Stomach (tissue), 4 donors: ENCODE measurements around the gene GBE1.

Experiments
- EP300 ChIP-seq: sonication (generic); formaldehyde crosslinking; IDR thresholded peaks from one replicate; pipeline ENCODE4 v1.6.1; 2017; ENCODE audit warnings: antibody characterized with exemption
- POLR2A ChIP-seq, 4 donors: fragments of 450-650 bp; IDR thresholded peaks; one replicate each; pipeline ENCODE4 v1.6.1; 2016; ENCODE audit warnings: antibody characterized with exemption in 4 of 4, control low read depth in 2 of 4, mild to moderate bottlenecking in 1 of 4, moderate library complexity in 1 of 4
- POLR2AphosphoS5 ChIP-seq, 3 donors: sonication (generic); formaldehyde crosslinking; IDR thresholded peaks; one replicate each; pipeline ENCODE4 v1.6.1; 2016; ENCODE audit warnings: antibody characterized with exemption in 3 of 3
- TF ChIP-seq, protein P1 (sequence below), 7 experiments: fragments of 450-650 bp in 4 of 7; fragments of 200-600 bp in 3 of 7; sonication (generic) in 3 of 7; IDR thresholded peaks; one replicate each; pipeline ENCODE4 v1.5.1; 2016 to 2019; ENCODE audit warnings: antibody characterized with exemption in 7 of 7, control low read depth in 2 of 7, mild to moderate bottlenecking in 1 of 7

DNA sequence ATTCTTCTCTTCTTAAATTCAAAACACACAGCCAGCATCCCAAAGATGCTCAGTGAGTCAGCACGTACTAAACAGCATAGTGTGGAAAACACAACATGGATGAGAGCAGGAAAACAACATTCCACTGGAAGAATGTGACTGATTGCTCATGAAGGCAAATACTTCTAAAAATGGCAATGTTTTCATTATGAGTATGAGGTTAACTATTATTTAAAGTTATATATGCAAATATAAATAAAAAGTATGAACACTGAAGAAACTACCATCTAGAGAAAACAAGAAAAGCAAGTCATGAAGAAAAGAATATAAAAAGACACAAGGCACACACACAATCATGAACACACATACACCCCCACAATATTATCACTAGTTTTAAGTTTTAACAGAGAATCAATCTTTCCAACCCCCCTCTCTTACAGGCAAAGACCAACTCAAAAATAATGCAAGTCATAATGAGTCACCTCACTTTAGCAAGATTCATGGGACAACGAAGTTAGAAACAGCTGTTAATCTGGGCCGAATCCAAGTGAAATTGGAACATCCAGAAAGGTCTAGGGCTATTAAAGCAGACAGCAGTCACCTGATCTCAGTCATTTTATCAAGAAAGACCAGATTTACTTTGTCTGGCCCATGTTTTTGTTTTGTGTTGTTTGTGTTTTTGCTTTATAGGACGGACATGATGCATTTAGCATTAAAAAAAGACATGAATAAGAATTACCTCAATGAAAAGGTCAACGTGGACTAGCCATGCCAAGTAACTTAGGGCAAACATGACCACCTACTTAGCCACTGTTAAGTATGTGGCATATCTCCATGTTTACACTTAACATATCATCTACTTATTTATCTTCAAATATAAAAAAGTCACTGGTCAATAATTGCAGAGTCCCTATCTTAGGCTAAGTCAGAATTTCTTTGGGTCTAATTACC is 18.1 kb downstream of the GBE1 start:
- TF ChIP-seq, protein P1, sequence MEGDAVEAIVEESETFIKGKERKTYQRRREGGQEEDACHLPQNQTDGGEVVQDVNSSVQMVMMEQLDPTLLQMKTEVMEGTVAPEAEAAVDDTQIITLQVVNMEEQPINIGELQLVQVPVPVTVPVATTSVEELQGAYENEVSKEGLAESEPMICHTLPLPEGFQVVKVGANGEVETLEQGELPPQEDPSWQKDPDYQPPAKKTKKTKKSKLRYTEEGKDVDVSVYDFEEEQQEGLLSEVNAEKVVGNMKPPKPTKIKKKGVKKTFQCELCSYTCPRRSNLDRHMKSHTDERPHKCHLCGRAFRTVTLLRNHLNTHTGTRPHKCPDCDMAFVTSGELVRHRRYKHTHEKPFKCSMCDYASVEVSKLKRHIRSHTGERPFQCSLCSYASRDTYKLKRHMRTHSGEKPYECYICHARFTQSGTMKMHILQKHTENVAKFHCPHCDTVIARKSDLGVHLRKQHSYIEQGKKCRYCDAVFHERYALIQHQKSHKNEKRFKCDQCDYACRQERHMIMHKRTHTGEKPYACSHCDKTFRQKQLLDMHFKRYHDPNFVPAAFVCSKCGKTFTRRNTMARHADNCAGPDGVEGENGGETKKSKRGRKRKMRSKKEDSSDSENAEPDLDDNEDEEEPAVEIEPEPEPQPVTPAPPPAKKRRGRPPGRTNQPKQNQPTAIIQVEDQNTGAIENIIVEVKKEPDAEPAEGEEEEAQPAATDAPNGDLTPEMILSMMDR (IDR thresholded peaks at IDR 0.05) = no peak
- TF ChIP-seq POLR2A (IDR thresholded peaks at IDR 0.05) (no peak), POLR2AphosphoS5 (IDR thresholded peaks at IDR 0.05) (peak; percentile 22 to 59 (median 43)), EP300 (no peak)
